Glutamatergic neuron (in vitro differentiated cells): Measurements from ENCODE around the gene CEP44. TPM values are rescaled to one million over a fixed set of nuclear protein-coding genes. Genes with fewer than 3 reads are reported as not detected.
A peak's percentile ranks its signal among the peaks of the same experiment; 100 is the strongest.

Source experiments
- DNase-seq: peaks from one replicate; pipeline ENCODE4 v3.0.0; 2022
- H3K27ac Mint-ChIP-seq: one replicate; pipeline ENCODE4 v1.8.0; 2020; ENCODE audit warnings: mild to moderate bottlenecking, mixed read lengths, inconsistent platforms; ENCODE audit not compliant: unreplicated experiment
- H3K27me3 Mint-ChIP-seq: one replicate; pipeline ENCODE4 v1.8.0; 2020; ENCODE audit warnings: mild to moderate bottlenecking, moderate library complexity, mixed read lengths, inconsistent platforms; ENCODE audit not compliant: unreplicated experiment
- H3K36me3 Mint-ChIP-seq: one replicate; pipeline ENCODE4 v1.8.0; 2020; ENCODE audit warnings: mild to moderate bottlenecking, mixed read lengths, inconsistent platforms; ENCODE audit not compliant: unreplicated experiment
- H3K4me1 Mint-ChIP-seq: one replicate; pipeline ENCODE4 v1.8.0; 2020; ENCODE audit warnings: mild to moderate bottlenecking, low read depth, mixed read lengths, inconsistent platforms; ENCODE audit not compliant: unreplicated experiment
- H3K4me3 Mint-ChIP-seq: one replicate; pipeline ENCODE4 v1.8.0; 2020; ENCODE audit warnings: mild to moderate bottlenecking, mixed read lengths, inconsistent platforms; ENCODE audit not compliant: unreplicated experiment
- H3K9me3 Mint-ChIP-seq: one replicate; pipeline ENCODE4 v1.8.0; 2020; ENCODE audit warnings: mild to moderate bottlenecking, moderate library complexity, mixed read lengths, inconsistent platforms; ENCODE audit not compliant: unreplicated experiment
- long read RNA-seq: library from polyadenylated mRNA; unstranded; transcript quantifications from one replicate; pipeline ENCODE4 v2.0.0, GENCODE V29; 2020; ENCODE audit not compliant: unreplicated experiment
- total RNA-seq: library from RNA; stranded (reverse); fragmentation: NEBNext Ultra II Directional; extraction: Animal tissue kit (Norgen Biotek cat#: 25700); gene quantifications from one replicate; pipeline ENCODE4 v1.2.1, GENCODE V29; 2021; ENCODE audit not compliant: unreplicated experiment
- TF ChIP-seq, protein P1 (sequence below): fragments of 200-600 bp; sonication (generic); IDR thresholded peaks from one replicate; pipeline ENCODE4 v1.5.0; 2021; ENCODE audit not compliant: partially characterized antibody, unreplicated experiment

CEP44 gene, protein sequence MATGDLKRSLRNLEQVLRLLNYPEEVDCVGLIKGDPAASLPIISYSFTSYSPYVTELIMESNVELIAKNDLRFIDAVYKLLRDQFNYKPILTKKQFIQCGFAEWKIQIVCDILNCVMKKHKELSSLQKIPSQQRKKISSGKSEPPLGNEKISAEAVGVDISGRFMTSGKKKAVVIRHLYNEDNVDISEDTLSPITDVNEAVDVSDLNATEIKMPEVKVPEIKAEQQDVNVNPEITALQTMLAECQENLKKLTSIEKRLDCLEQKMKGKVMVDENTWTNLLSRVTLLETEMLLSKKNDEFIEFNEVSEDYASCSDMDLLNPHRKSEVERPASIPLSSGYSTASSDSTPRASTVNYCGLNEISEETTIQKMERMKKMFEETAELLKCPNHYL
- 29.0 TPM for total RNA-seq
- long read RNA-seq, partial matches to known transcripts, result 0 of 4 reads
- long read RNA-seq, other reads (novel, unspliced or antisense), result 4 of 4 reads

DNA sequence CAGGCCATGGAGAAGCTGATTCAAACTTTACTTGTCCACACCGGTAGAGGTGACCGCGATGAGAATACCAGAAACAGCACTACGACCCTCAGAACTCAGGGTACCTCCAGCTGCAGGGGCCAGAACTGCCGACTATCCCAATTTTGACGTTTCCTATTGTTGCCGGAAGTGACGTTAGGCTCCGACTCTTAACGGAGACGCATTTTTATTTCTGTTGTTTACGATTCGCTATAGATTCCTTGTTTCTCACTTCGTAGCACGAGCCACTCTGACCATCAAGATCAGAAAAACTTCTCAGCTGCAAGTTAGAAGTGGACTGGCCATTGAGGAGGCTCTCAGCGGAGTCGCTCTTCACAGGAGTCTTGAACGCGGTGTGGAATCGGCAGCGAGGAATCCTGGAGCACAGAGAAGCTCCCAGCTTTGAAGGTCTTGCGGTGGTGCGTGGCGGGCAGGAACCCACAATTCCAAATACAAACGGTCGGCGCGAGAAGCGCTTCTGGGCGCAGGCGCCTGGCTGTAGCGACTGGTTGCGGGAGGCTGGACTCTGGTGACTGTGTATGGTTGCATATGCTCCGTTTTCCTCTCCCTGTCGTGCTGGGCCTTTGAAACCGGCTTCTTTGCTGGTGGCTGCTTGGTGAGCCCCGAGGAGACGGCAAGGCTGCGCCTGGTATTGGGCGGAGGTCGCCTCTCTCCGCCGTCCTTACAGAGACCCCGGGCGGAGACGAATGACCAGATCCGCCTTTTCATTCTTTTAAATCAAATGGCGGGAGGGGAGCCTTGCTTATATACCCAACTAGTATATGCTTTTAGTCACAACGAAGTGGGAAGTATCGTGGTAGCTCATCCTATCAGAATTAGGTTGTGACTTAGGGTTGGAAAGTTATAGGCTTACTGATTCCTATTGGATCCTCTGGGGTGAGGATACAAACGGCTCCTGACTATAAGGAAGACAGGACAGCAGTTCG is at the start of gene CEP44, which contains the start of gene FBXO8:
CEP44 (plus strand) TSS at position 405 of the 965 bp plus-strand sequence. CDS start 15,211 bp downstream, outside the sequence.
FBXO8 (minus strand) TSS at position 161 of the 965 bp plus-strand sequence. CDS start 20,575 bp downstream, outside the sequence.
- H3K4me1 Mint-ChIP-seq, result peaks cover 21% of the 10 kb centered on the region
- peaks cover 12% of the 10 kb centered on the region for H3K9me3 Mint-ChIP-seq
- peaks cover 9% of the 10 kb centered on the region for H3K36me3 Mint-ChIP-seq
- TF ChIP-seq, protein P1, sequence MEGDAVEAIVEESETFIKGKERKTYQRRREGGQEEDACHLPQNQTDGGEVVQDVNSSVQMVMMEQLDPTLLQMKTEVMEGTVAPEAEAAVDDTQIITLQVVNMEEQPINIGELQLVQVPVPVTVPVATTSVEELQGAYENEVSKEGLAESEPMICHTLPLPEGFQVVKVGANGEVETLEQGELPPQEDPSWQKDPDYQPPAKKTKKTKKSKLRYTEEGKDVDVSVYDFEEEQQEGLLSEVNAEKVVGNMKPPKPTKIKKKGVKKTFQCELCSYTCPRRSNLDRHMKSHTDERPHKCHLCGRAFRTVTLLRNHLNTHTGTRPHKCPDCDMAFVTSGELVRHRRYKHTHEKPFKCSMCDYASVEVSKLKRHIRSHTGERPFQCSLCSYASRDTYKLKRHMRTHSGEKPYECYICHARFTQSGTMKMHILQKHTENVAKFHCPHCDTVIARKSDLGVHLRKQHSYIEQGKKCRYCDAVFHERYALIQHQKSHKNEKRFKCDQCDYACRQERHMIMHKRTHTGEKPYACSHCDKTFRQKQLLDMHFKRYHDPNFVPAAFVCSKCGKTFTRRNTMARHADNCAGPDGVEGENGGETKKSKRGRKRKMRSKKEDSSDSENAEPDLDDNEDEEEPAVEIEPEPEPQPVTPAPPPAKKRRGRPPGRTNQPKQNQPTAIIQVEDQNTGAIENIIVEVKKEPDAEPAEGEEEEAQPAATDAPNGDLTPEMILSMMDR, result no peak
- H3K4me3 Mint-ChIP-seq, result peak within 1 kb of the TSS; percentile 98
- DNase-seq, result peak; percentile 78
- peaks cover 10% of the 10 kb centered on the region for H3K27me3 Mint-ChIP-seq
- H3K27ac Mint-ChIP-seq, result peak within 1 kb of the TSS; percentile 100

DNA sequence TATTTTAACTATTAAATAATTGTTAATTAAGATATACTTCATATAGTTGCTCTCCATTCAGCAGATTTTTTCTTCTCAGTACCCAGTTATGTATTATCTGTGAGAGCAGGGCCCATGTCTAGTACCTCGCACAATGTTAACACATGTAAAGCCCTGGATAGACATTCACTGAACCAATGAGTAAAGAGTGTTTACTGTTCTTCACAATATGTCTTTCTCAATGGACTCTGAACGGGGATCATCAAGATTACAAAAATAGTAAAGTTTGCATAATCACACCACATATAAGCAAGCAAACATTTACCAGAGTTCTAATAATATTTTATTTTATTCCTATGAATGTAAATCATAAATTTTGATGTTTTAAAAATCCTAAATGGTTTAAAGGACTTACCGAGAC is 47.4 kb upstream of the CEP44 start:
- H3K36me3 Mint-ChIP-seq, result no peaks in the 10 kb centered on the region
- no peaks in the 10 kb centered on the region for H3K9me3 Mint-ChIP-seq
- no peaks in the 10 kb centered on the region for H3K4me1 Mint-ChIP-seq
- no peak overlapping the region for H3K4me3 Mint-ChIP-seq
- no peak overlapping the region for H3K27ac Mint-ChIP-seq
- TF ChIP-seq, protein P1, result no peak
- H3K27me3 Mint-ChIP-seq, result no peaks in the 10 kb centered on the region
- DNase-seq, result no peak

DNA sequence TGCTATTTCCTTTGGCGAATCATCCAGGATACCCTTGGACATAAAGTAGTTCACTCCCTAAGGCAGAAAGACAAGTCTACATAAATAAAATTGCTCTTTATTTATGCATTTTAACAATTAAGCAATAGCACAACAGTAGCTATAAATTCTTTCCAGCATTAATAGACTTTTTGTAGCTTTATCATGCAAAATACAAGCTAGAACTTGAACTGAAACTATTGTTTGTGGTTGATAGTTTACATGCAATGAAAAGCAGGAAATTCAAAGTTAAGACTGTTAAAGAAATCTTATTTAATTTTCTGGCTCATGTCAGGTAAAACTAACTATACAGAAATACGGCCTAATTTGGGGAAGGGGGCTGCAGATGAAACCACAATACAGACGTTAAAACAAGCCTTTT is 42.5 kb upstream of the CEP44 start:
- TF ChIP-seq, protein P1, result no peak
- Mint-ChIP-seq H3K27ac (no peak overlapping the region), H3K4me3 (no peak overlapping the region), H3K27me3 (no peaks in the 10 kb centered on the region), H3K4me1 (no peaks in the 10 kb centered on the region), H3K9me3 (no peaks in the 10 kb centered on the region), H3K36me3 (no peaks in the 10 kb centered on the region)
- no peak for DNase-seq

DNA sequence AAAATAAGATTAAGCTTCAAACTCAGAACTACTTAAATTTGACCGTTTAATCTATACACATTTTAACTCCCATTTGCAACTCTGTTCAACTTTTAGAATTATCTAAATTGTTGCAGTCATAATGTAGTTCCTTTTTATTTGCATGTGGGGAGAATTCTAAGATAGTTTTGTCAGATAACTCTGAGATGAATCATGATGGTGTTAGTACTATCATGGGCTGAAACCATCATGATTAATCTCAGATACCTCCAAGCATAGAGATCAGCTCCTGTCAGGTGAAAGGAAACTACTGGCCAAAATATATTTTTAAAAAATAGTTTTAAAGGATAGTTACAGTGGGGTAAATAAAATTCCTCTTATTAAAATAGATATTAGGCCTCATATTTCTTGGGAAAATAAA is 39.3 kb upstream of the CEP44 start:
- H3K36me3 Mint-ChIP-seq, result no peaks in the 10 kb centered on the region
- no peak overlapping the region for H3K4me3 Mint-ChIP-seq
- no peaks in the 10 kb centered on the region for H3K27me3 Mint-ChIP-seq
- DNase-seq, result no peak
- H3K9me3 Mint-ChIP-seq, result no peaks in the 10 kb centered on the region
- no peak overlapping the region for H3K27ac Mint-ChIP-seq
- TF ChIP-seq, protein P1, result no peak
- H3K4me1 Mint-ChIP-seq, result no peaks in the 10 kb centered on the region
